Activated naive CD8-positive, alpha-beta T cell treated with anti-CD3 and anti-CD28 coated beads, Interleukin-2, amount 50 U/mL, for 24 hours (primary cell): ENCODE results near the gene FLT3.
"Not testable (repeated sequence)": the region's sequence is repeated elsewhere in the genome, so short reads cannot be mapped to it uniquely, and the experiment has no call there.

Experiments
- ATAC-seq: fragments of 150-1000 bp; cut with Tn5 transposase; one replicate; pipeline ENCODE4 v1.10.0; 2021
- DNase-seq: peaks from one replicate; pipeline ENCODE4 v3.0.0; 2021
- H3K27ac Mint-ChIP-seq: one replicate; pipeline ENCODE4 v1.8.0; 2021; ENCODE audit warnings: mild to moderate bottlenecking, mixed read lengths
- H3K27me3 Mint-ChIP-seq: one replicate; pipeline ENCODE4 v1.8.0; 2021; ENCODE audit warnings: mixed read lengths
- H3K36me3 Mint-ChIP-seq: one replicate; pipeline ENCODE4 v1.8.0; 2021; ENCODE audit warnings: low read depth, mixed read lengths
- H3K4me1 Mint-ChIP-seq: one replicate; pipeline ENCODE4 v1.8.0; 2021; ENCODE audit warnings: mixed read lengths
- H3K4me3 Mint-ChIP-seq: one replicate; pipeline ENCODE4 v1.8.0; 2021; ENCODE audit warnings: mild to moderate bottlenecking, moderate library complexity, mixed read lengths
- H3K9me3 Mint-ChIP-seq: one replicate; pipeline ENCODE4 v1.8.0; 2021; ENCODE audit warnings: mixed read lengths

The FLT3 gene

GRCh38 chr13:28043224-28043623, 57.2 kb downstream of the FLT3 start:
- Mint-ChIP-seq H3K4me3 (no peak overlapping the region), H3K27ac (no peak overlapping the region), H3K27me3 (peaks cover 7% of the 10 kb centered on the region), H3K9me3 (no peaks in the 10 kb centered on the region), H3K4me1 (peaks cover 15% of the 10 kb centered on the region), H3K36me3 (no peaks in the 10 kb centered on the region)
- no peak for ATAC-seq
- no peak for DNase-seq

GRCh38 chr13:28041501-28041900, 58.9 kb downstream of the FLT3 start:
- H3K36me3 Mint-ChIP-seq, result no peaks in the 10 kb centered on the region
- H3K4me3 Mint-ChIP-seq, result no peak overlapping the region
- peaks cover 11% of the 10 kb centered on the region for H3K4me1 Mint-ChIP-seq
- H3K9me3 Mint-ChIP-seq, result no peaks in the 10 kb centered on the region
- H3K27ac Mint-ChIP-seq, result no peak overlapping the region
- ATAC-seq (no peak), DNase-seq (no peak)
- peaks cover 7% of the 10 kb centered on the region for H3K27me3 Mint-ChIP-seq

- Mint-ChIP-seq H3K4me3 (no peak overlapping the region), H3K36me3 (no peaks in the 10 kb centered on the region), H3K27ac (no peak overlapping the region), H3K27me3 (peaks cover 7% of the 10 kb centered on the region), H3K9me3 (no peaks in the 10 kb centered on the region), H3K4me1 (peaks cover 11% of the 10 kb centered on the region)
- no peak for DNase-seq
- ATAC-seq, result no peak
These were observed 59.3 kb downstream of the FLT3 start for GRCh38 chr13:28041031-28041461.

- DNase-seq (no peak), ATAC-seq (peak; percentile 66)
- H3K4me1 Mint-ChIP-seq, result peaks cover 11% of the 10 kb centered on the region
- H3K36me3 Mint-ChIP-seq, result no peaks in the 10 kb centered on the region
- no peak overlapping the region for H3K27ac Mint-ChIP-seq
- H3K9me3 Mint-ChIP-seq, result no peaks in the 10 kb centered on the region
- peaks cover 7% of the 10 kb centered on the region for H3K27me3 Mint-ChIP-seq
- no peak overlapping the region for H3K4me3 Mint-ChIP-seq
These were observed 63.0 kb downstream of the FLT3 start for GRCh38 chr13:28037399-28037798.

GRCh38 chr13:28035146-28035782, 65.1 kb downstream of the FLT3 start:
- DNase-seq (no peak), ATAC-seq (no peak)
- Mint-ChIP-seq H3K36me3 (no peaks in the 10 kb centered on the region), H3K4me3 (no peak overlapping the region), H3K27me3 (peaks cover 6% of the 10 kb centered on the region), H3K4me1 (peaks cover 19% of the 10 kb centered on the region), H3K9me3 (no peaks in the 10 kb centered on the region), H3K27ac (no peak overlapping the region)

GRCh38 chr13:28033894-28034655, 66.3 kb downstream of the FLT3 start:
- Mint-ChIP-seq H3K4me1 (peaks cover 19% of the 10 kb centered on the region), H3K36me3 (no peaks in the 10 kb centered on the region), H3K27me3 (peaks cover 2% of the 10 kb centered on the region), H3K27ac (no peak overlapping the region), H3K4me3 (no peak overlapping the region), H3K9me3 (no peaks in the 10 kb centered on the region)
- ATAC-seq (no peak), DNase-seq (no peak)

GRCh38 chr13:28032438-28032837, 67.9 kb downstream of the FLT3 start:
- H3K4me1 Mint-ChIP-seq, result peaks cover 23% of the 10 kb centered on the region
- H3K9me3 Mint-ChIP-seq, result not testable (repeated sequence)
- ATAC-seq, result peak; percentile 52

GRCh38 chr13:28031896-28032288, 68.5 kb downstream of the FLT3 start:
- Mint-ChIP-seq H3K4me1 (peaks cover 20% of the 10 kb centered on the region), H3K27me3 (peaks cover 2% of the 10 kb centered on the region), H3K27ac (no peak overlapping the region), H3K4me3 (no peak overlapping the region), H3K36me3 (no peaks in the 10 kb centered on the region), H3K9me3 (no peaks in the 10 kb centered on the region)
- DNase-seq (no peak), ATAC-seq (no peak)

More at GRCh38 chr13:28032438-28032837, 67.9 kb downstream of the FLT3 start:
- H3K27ac Mint-ChIP-seq, H3K27me3 Mint-ChIP-seq, H3K4me3 Mint-ChIP-seq, DNase-seq, H3K36me3 Mint-ChIP-seq: not testable (repeated sequence)

- peaks cover 20% of the 10 kb centered on the region for H3K4me1 Mint-ChIP-seq
- no peak for DNase-seq
These were observed 69.0 kb downstream of the FLT3 start for GRCh38 chr13:28031220-28031895.

GRCh38 chr13:28027607-28028364, 72.6 kb downstream of the FLT3 start:
- no peaks in the 10 kb centered on the region for H3K36me3 Mint-ChIP-seq
- DNase-seq (no peak), ATAC-seq (no peak)
- H3K27me3 Mint-ChIP-seq, result peaks cover 2% of the 10 kb centered on the region
- peaks cover 17% of the 10 kb centered on the region for H3K4me1 Mint-ChIP-seq
- no peak overlapping the region for H3K27ac Mint-ChIP-seq
- H3K9me3 Mint-ChIP-seq, result no peaks in the 10 kb centered on the region
- no peak overlapping the region for H3K4me3 Mint-ChIP-seq

More at GRCh38 chr13:28031220-28031895, 69.0 kb downstream of the FLT3 start:
- no peak for ATAC-seq
- H3K9me3 Mint-ChIP-seq, result no peaks in the 10 kb centered on the region
- H3K36me3 Mint-ChIP-seq, result no peaks in the 10 kb centered on the region
- H3K4me3 Mint-ChIP-seq, result no peak overlapping the region
- no peak overlapping the region for H3K27ac Mint-ChIP-seq
- peaks cover 2% of the 10 kb centered on the region for H3K27me3 Mint-ChIP-seq

- ATAC-seq (no peak), DNase-seq (no peak)
- Mint-ChIP-seq H3K4me3 (no peak overlapping the region), H3K36me3 (no peaks in the 10 kb centered on the region), H3K27me3 (peaks cover 2% of the 10 kb centered on the region), H3K9me3 (no peaks in the 10 kb centered on the region), H3K27ac (no peak overlapping the region), H3K4me1 (peaks cover 12% of the 10 kb centered on the region)
These were observed 73.3 kb downstream of the FLT3 start for GRCh38 chr13:28027071-28027470.

GRCh38 chr13:28026508-28026907, 73.9 kb downstream of the FLT3 start:
- DNase-seq, result no peak
- H3K27me3 Mint-ChIP-seq, result peaks cover 2% of the 10 kb centered on the region
- no peak overlapping the region for H3K4me3 Mint-ChIP-seq
- H3K9me3 Mint-ChIP-seq, result no peaks in the 10 kb centered on the region
- H3K4me1 Mint-ChIP-seq, result peaks cover 8% of the 10 kb centered on the region
- H3K36me3 Mint-ChIP-seq, result no peaks in the 10 kb centered on the region
- H3K27ac Mint-ChIP-seq, result no peak overlapping the region
- ATAC-seq, result no peak

GRCh38 chr13:28022848-28023518, 77.4 kb downstream of the FLT3 start:
- Mint-ChIP-seq H3K9me3 (no peaks in the 10 kb centered on the region), H3K27me3 (no peaks in the 10 kb centered on the region), H3K4me1 (peaks cover 5% of the 10 kb centered on the region), H3K36me3 (no peaks in the 10 kb centered on the region), H3K27ac (no peak overlapping the region), H3K4me3 (no peak overlapping the region)
- no peak for ATAC-seq
- no peak for DNase-seq

- no peak overlapping the region for H3K27ac Mint-ChIP-seq
- ATAC-seq (no peak), DNase-seq (no peak)
- H3K36me3 Mint-ChIP-seq, result no peaks in the 10 kb centered on the region
- H3K27me3 Mint-ChIP-seq, result peaks cover 6% of the 10 kb centered on the region
- peaks cover 5% of the 10 kb centered on the region for H3K4me1 Mint-ChIP-seq
- H3K9me3 Mint-ChIP-seq, result no peaks in the 10 kb centered on the region
- no peak overlapping the region for H3K4me3 Mint-ChIP-seq
These were observed 86.1 kb downstream of the FLT3 start for GRCh38 chr13:28014301-28014700.
